ENCODE measurements around the gene DNAAF3. TPM values are rescaled to one million over a fixed set of nuclear protein-coding genes. Genes with fewer than 3 reads are reported as not detected.

The DNAAF3 gene
- total and polyA plus RNA-seq, 8 donors = 1.2 to 3.3 (median 2.6) TPM

- 30 to 34% methylated on average over 10 to 12 of the region's 12 CpGs for WGBS, 2 donors
- no peak overlapping the region for H3K4me3 ChIP-seq
- no peaks in the 10 kb centered on the region for H3K9me3 ChIP-seq
- no peak for FAIRE-seq
- peak in 5 of 6 donors; percentile 68 to 81 (median 75) for DNase-seq
- peak; percentile 1 to 36 (median 12) for ATAC-seq
- intact Hi-C loops (cut with DNase I) = no loop called here
- peak overlapping the region; percentile 26 to 67 (median 51) for H3K27ac ChIP-seq
- TF ChIP-seq CTCF (IDR thresholded peaks at IDR 0.05) = no peak
- no peaks in the 10 kb centered on the region for H3K27me3 ChIP-seq
- H3K4me1 ChIP-seq = peaks cover 0 to 10% (median 5%) of the 10 kb centered on the region in 3 donors
- H3K36me3 ChIP-seq = no peaks in the 10 kb centered on the region
Measured at GRCh38 chr19:55113570-55114039, 52.8 kb downstream of the DNAAF3 start.

GRCh38 chr19:55112777-55113569 lies 53.4 kb downstream of the DNAAF3 start:
- peak in 1 of 6 donors; percentile 18 for DNase-seq
- H3K4me3 ChIP-seq = no peak overlapping the region

GRCh38 chr19:55112246-55112776 lies 54.1 kb downstream of the DNAAF3 start:
- H3K4me1 ChIP-seq = peaks cover 0 to 5% (median 0%) of the 10 kb centered on the region in 3 donors
- intact Hi-C loops (cut with DNase I) = no loop called here
- H3K4me3 ChIP-seq = no peak overlapping the region
- no peaks in the 10 kb centered on the region for H3K36me3 ChIP-seq
- WGBS, 2 donors = 93% methylated on average over 25 of the region's 25 CpGs
- DNase-seq (peak in 2 of 6 donors; percentile 12 to 34), FAIRE-seq (no peak), ATAC-seq (no peak)
- H3K27ac ChIP-seq = no peak overlapping the region
- TF ChIP-seq CTCF (IDR thresholded peaks at IDR 0.05) = no peak
- no peaks in the 10 kb centered on the region for H3K27me3 ChIP-seq
- no peaks in the 10 kb centered on the region for H3K9me3 ChIP-seq

More at GRCh38 chr19:55112777-55113569, 53.4 kb downstream of the DNAAF3 start:
- no peaks in the 10 kb centered on the region for H3K27me3 ChIP-seq
- no peak for TF ChIP-seq CTCF (IDR thresholded peaks at IDR 0.05)
- FAIRE-seq (no peak), ATAC-seq (no peak)
- H3K4me1 ChIP-seq = peaks cover 0 to 5% (median 0%) of the 10 kb centered on the region in 3 donors
- intact Hi-C loops (cut with DNase I) = no loop called here
- H3K9me3 ChIP-seq = no peaks in the 10 kb centered on the region
- no peaks in the 10 kb centered on the region for H3K36me3 ChIP-seq
- peak overlapping the region; percentile 26 to 67 (median 51) for H3K27ac ChIP-seq
- WGBS, 2 donors = 75 to 77% methylated on average over 23 of the region's 23 CpGs

GRCh38 chr19:55111238-55111831 lies 55.1 kb downstream of the DNAAF3 start:
- Histone ChIP-seq H3K27me3 (no peaks in the 10 kb centered on the region), H3K27ac (no peak overlapping the region), H3K9me3 (no peaks in the 10 kb centered on the region), H3K4me3 (no peak overlapping the region), H3K36me3 (no peaks in the 10 kb centered on the region), H3K4me1 (peaks cover 0 to 5% (median 0%) of the 10 kb centered on the region in 3 donors)
- 84 to 89% methylated on average over 21 of the region's 21 CpGs for WGBS, 2 donors
- TF ChIP-seq CTCF (IDR thresholded peaks at IDR 0.05) = no peak
- DNase-seq (peak in 1 of 6 donors; percentile 9), ATAC-seq (no peak), FAIRE-seq (no peak)
- intact Hi-C loops (cut with DNase I) = no loop called here

Measured in pancreas (tissue), 10 donors.